Fibroblast of mammary gland (primary cell): ENCODE measurements around the gene UBL4A.
A peak's percentile ranks its signal among the peaks of the same experiment; 100 is the strongest.

Source experiments
- DNase-seq: peaks from one replicate; pipeline ENCODE4 v3.0.0-alpha.2; 2010; ENCODE audit warnings: low read depth
- H3K4me3 ChIP-seq: 2 replicates; pipeline ENCODE4 v1.5.1; 2011; ENCODE audit warnings: low read depth, mild to moderate bottlenecking, low read length, moderate library complexity; ENCODE audit not compliant: control insufficient read depth
- CTCF ChIP-seq: conservative IDR thresholded peaks from 2 replicates; pipeline ENCODE4 v1.5.1; 2011; ENCODE audit warnings: low read depth, low read length, inconsistent platforms; ENCODE audit not compliant: control insufficient read depth, insufficient read depth

Gene UBL4A

GRCh38 chrX:154457491-154458115 lies 28.8 kb downstream of the UBL4A start:
- H3K4me3 ChIP-seq: peak overlapping the region; percentile 42
- no peak for DNase-seq
- TF ChIP-seq CTCF: no peak

GRCh38 chrX:154452823-154453222 lies 33.6 kb downstream of the UBL4A start:
- no peak overlapping the region for H3K4me3 ChIP-seq
- no peak for TF ChIP-seq CTCF
- no peak for DNase-seq

- no peak for DNase-seq
- no peak for TF ChIP-seq CTCF
- no peak overlapping the region for H3K4me3 ChIP-seq
Observed at GRCh38 chrX:154450312-154450711, 36.1 kb downstream of the UBL4A start.

- no peak overlapping the region for H3K4me3 ChIP-seq
- TF ChIP-seq CTCF: no peak
- no peak for DNase-seq
Observed at GRCh38 chrX:154449618-154450017, 36.8 kb downstream of the UBL4A start.

- H3K4me3 ChIP-seq: no peak overlapping the region
- TF ChIP-seq CTCF: no peak
- DNase-seq: no peak
Observed at GRCh38 chrX:154448484-154448883, 37.9 kb downstream of the UBL4A start.

GRCh38 chrX:154446430-154446829 lies 40.0 kb downstream of the UBL4A start:
- H3K4me3 ChIP-seq: no peak overlapping the region
- no peak for DNase-seq
- TF ChIP-seq CTCF: no peak

- DNase-seq: no peak
- H3K4me3 ChIP-seq: no peak overlapping the region
- TF ChIP-seq CTCF: no peak
Observed at GRCh38 chrX:154445776-154446175, 40.6 kb downstream of the UBL4A start.
